NT2/D1 (cell line): ENCODE measurements around the gene NAA30.

Source experiments
- SUZ12 ChIP-seq: IDR thresholded peaks from 2 replicates; pipeline ENCODE4 v1.6.1; 2011; ENCODE audit not compliant: insufficient read length, insufficient read depth; ENCODE audit errors: extremely low read depth
- YY1 ChIP-seq: IDR thresholded peaks from 2 replicates; pipeline ENCODE4 v1.6.1; 2011; ENCODE audit not compliant: insufficient read length, insufficient read depth
- ZNF274 ChIP-seq: IDR thresholded peaks from 2 replicates; pipeline ENCODE4 v1.6.1; 2011; ENCODE audit warnings: mild to moderate bottlenecking, low read depth, low read length

- TF ChIP-seq YY1, result no peak
- no peak for TF ChIP-seq SUZ12
- no peak for TF ChIP-seq ZNF274
These were observed 15.2 kb upstream of the NAA30 start for GRCh38 chr14:57375156-57375555.
